CD4-positive, alpha-beta T cell treated with Interleukin-15 for 4 hours (primary cell): ENCODE results near the gene ABCG8.

Experiments used
- DNase-seq: peaks from one replicate; pipeline ENCODE4 v3.0.0-alpha.2; 2020; ENCODE audit warnings: low spot score

ABCG8 gene

DNA sequence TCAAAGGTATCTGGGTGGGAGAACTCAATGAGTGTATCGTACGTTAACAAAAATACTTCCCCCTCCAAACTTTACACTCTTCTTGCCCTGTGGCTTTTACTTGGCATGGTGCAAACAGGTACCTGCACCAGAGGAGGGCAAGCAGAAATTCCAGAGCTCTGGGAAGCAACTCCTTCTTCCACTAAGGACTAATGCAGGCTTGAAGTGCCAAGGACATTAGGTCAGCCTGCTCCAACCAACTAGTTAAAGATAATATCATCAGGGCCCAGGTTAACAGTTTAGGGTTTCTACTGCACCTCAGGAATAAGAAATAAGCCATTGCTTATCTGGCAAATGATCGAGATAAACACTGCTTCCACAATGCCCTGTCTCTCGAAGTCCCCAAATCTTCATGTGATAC is 86.7 kb downstream of the ABCG8 start:
- no peak for DNase-seq

DNA sequence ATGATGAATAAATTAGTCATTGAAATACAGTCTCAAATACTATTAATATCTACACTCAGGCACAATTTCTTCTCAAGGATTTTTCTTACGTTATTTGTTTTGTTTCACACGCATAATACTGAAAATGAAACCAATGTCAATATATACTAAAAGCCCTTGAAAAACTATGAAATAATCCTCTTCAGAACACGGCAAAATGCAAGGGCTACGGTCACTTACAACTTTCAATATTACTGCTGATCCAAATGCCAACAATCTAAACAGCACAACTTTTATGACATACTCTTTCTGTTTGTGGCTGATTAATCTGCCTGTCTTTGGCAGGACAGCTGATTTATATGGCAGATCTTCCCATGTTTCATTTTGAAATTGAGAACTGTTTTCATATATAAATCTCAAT is 88.7 kb downstream of the ABCG8 start:
- no peak for DNase-seq

DNA sequence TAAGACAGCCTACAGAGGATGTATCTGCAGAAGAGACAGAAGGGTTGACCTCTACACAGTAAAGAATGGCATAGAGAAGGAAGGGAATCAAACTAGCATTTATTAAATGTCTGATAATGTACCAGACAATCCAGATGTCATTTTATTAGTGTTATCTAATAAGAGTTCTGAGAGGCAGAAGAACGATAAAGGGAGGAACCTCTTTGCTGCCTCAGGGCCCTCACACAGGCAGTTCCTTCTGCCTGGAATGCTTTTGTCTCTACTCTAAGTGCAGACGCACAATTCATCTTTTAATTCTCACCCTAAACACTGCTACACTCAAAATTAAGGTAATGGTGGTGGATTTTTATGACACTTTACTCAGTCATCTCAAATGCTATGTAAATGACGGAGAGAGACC is 92.5 kb downstream of the ABCG8 start:
- no peak for DNase-seq
